Esophagus muscularis mucosa (tissue), 4 donors: ENCODE results near the gene PPARG.

Experiments
- CTCF ChIP-seq, 3 experiments: fragments of 200-600 bp in 2 of 3; fragments of 450-650 bp in 1 of 3; sonication (generic) in 2 of 3; IDR thresholded peaks; one replicate each; pipeline ENCODE4 v1.5.1; 2017 to 2019; ENCODE audit warnings: antibody characterized with exemption in 3 of 3, mild to moderate bottlenecking in 2 of 3, moderate library complexity in 1 of 3
- EP300 ChIP-seq: sonication (generic); formaldehyde crosslinking; IDR thresholded peaks from one replicate; pipeline ENCODE4 v1.6.1; 2017; ENCODE audit warnings: antibody characterized with exemption
- POLR2A ChIP-seq: fragments of 450-650 bp; IDR thresholded peaks from one replicate; pipeline ENCODE4 v1.6.1; 2017; ENCODE audit warnings: antibody characterized with exemption, moderate library complexity, mild to moderate bottlenecking, low read depth

GRCh38 chr3:12296511-12296910 is 7.6 kb downstream of the PPARG start:
- TF ChIP-seq CTCF (IDR thresholded peaks at IDR 0.05): no peak
- TF ChIP-seq POLR2A: no peak
- TF ChIP-seq EP300: no peak
